ENCODE measurements around the gene DENND4B. TPM values are rescaled to one million over a fixed set of nuclear protein-coding genes. Genes with fewer than 3 reads are reported as not detected.

DENND4B gene
- total RNA-seq, 1 experiment from 2014 or later: 15.4 TPM

DNA sequence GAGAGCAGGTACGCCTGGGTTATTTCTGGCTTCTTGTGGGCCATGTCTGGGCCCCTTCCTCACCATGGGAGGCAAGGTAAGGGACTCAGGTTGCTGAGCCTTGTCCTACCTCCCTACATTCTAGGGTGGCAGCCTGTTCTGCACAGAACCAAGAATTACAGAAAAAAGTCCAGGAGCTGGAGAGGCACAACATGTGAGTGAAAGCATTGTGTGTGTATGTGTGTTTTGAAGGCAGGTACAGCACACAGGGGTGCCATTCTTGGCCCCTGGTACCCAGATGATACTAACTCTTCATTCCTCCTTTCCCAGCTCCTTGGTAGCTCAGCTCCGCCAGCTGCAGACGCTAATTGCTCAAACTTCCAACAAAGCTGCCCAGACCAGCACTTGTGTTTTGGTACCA, 26.6 kb upstream of the DENND4B start:
- no peak for DNase-seq (ENCODE audit: low read depth)

DNA sequence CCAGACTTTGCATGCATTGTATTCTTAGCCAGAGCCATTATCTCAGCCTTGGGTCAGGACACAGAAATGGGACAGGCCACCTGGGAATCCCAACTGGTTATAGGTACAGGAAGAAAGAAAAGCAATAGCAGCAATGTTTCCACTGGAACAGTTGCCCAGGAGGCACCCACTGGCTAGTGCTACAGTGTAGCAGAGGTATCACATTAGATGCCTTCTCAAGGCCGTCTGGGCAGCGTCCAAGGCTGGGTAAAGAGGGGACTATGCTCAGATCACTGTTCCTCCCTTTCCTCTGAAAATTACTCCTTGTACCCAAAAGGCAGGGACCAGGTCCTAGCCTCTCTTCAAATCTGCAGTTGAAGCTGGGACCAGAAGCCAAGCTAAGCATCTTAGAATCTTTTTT, 23.8 kb upstream of the DENND4B start:
- no peak for DNase-seq (ENCODE audit: low read depth)

DNA sequence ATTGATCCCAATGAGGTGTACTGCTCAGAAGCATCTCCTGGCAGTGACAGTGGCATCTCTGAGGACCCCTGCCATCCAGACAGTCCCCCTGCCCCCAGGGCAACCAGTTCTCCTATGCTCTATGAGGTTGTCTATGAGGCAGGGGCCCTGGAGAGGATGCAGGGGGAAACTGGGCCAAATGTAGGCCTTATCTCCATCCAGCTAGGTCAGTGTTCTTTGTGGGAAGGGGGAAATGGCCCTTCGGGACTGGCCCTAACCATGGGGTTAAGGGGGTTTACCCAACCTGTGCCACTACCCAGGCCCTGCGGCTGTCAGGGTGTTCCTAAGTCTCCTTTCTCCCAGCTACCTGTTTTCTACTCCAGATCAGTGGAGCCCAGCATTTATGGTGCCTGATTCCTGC, 22.5 kb upstream of the DENND4B start:
- no peak for DNase-seq (ENCODE audit: low read depth)

DNA sequence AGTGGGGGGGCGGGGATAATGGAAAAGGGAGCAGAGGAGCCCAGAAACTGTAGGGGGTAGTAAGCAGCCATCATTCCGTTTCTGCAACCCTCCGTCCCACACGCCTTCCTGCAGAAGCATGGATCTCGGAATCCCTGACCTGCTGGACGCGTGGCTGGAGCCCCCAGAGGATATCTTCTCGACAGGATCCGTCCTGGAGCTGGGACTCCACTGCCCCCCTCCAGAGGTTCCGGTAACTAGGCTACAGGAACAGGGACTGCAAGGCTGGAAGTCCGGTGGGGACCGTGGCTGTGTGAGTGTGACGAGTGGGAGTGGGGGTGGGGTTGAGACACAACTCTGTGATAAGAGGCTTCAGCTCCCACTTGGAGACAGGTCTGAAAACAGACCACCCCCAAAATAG, 21.9 kb upstream of the DENND4B start:
- no peak for DNase-seq (ENCODE audit: low read depth)

DNA sequence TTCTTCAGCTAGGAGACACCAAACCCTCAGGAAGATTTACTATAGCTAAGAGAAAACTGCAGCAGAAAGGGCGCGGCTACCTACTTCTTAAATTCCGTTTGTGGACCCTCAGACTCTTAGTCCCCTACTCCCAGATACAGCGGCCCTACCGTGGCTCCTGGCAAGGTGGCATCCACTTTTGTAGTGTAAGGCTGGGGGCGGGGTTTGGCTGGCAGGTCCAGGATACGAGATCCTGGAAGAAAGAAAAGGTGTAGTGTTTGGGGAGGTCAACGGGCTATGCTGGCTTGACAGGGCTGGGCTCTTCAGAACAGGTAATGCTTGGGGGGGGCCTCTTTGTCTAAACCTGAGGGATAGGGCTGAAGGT, 21.5 kb upstream of the DENND4B start:
- no peak for DNase-seq (ENCODE audit: low read depth)

DNA sequence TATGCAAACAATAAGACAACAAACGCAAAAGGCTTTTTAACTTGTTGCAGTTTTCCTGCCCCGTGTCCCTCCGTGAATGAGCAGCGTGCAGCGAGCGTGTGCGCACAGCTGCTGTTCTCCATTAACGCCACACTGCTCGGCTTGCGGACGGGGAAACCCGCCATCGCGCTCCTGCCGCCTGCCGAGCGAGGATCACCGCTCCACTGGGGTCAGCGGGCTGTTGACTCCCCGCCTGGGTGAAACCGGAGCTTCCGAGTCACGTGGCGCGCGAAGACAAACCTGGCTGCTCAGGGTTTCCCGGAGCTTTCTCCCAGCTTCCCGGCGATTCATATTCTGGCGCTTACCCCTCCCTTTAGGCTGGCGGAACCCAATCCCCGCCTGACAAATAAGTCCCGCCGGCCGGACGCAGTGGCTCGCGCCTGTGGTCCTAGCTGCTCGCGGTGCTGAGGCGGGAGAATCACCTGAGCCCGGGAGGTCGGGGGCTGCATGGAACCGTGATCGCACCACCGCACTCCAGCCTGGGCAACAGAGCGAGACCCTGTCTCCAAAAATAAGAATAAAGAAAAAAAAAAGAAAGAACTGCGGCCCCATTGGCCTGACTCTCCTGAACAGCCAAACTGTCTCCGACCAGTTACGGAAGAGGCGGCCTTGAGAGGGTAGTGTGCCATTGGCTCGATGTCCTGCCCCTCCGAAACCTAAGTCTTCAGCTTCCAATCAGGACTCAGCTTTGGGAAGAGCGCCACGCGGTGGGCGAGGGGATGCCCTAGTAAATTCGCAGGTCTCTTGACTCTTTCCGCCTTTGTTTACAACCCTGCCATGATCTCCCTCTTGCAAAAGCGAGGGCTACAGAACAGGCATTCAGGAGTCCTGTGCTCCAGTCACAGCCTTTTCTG, 20.8 kb upstream of the DENND4B start, which contains the start of gene CREB3L4:
Gene CREB3L4 (plus strand): TSS at position 796 of the 893 bp plus-strand sequence. CDS start 624 bp downstream, outside the sequence.
- DNase-seq (ENCODE audit: low read depth): peak; percentile 96

DNA sequence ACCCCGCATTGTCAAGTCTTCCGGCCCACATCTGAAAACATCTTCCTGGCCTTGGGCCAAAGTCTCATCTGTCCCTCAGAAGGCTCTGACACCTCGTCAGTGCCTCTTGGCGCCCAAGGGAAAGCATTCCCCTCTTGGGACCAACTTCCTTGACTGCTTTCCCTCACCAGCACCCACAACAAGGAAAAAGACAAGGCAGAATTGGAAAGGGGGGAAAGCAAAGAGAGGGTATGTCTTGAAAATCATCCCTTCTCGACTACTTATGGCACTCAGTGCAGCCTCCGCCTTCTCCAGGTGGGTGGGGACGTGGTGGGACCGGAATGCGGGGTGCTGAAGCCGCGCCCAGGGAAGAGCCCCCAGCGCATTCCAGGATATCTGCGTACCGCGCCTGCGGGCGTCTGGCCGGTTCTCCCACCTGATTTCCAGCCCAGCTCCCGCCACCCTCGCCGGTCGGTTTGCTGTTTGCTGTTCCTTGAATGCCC, 17.4 kb upstream of the DENND4B start:
- DNase-seq (ENCODE audit: low read depth): no peak

DNA sequence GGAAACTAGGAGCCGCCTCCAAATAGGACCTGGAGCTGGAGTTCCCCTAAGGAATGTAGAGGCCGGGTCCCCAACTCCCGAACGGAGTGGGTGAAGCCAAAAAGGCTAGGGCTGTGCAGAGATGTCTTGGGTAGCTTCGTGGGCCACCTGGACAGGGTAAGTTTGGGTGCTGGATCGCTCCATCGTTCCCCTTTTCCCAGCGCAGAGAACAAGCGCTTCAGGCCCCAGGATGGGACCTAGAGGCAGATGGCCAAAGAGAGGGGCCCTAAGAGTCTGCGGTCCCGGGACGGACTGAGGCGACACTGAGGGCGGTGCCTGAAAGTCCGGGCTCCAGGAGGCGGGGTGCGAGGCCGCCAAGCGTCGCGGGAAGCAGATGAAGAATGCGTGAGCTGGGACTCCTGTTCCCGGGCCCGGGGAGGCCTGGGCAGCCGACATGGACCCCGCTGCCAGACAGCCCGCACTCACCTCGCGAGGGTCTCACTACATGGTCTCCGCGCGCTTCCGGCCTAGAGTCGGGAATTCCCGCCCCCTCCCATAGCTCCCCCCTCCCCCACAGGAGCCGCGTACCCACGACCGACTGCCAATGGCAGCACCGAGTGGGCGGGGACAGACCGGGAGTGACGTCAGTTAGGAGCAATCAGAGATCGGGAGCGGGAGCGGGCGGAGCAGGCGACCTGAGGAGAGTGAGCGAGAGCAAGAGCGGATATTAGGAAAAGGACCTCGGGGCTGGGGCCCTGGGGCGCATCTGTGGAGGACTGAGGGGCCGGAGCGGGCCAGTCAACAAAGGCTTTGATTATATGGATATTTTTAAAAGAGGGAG, 16.7 kb upstream of the DENND4B start, which contains the start of gene SLC39A1:
Gene SLC39A1 (minus strand): TSS at position 508 of the 820 bp plus-strand sequence. CDS start 822 bp downstream, outside the sequence.
- DNase-seq (ENCODE audit: low read depth): peak; percentile 94

DNA sequence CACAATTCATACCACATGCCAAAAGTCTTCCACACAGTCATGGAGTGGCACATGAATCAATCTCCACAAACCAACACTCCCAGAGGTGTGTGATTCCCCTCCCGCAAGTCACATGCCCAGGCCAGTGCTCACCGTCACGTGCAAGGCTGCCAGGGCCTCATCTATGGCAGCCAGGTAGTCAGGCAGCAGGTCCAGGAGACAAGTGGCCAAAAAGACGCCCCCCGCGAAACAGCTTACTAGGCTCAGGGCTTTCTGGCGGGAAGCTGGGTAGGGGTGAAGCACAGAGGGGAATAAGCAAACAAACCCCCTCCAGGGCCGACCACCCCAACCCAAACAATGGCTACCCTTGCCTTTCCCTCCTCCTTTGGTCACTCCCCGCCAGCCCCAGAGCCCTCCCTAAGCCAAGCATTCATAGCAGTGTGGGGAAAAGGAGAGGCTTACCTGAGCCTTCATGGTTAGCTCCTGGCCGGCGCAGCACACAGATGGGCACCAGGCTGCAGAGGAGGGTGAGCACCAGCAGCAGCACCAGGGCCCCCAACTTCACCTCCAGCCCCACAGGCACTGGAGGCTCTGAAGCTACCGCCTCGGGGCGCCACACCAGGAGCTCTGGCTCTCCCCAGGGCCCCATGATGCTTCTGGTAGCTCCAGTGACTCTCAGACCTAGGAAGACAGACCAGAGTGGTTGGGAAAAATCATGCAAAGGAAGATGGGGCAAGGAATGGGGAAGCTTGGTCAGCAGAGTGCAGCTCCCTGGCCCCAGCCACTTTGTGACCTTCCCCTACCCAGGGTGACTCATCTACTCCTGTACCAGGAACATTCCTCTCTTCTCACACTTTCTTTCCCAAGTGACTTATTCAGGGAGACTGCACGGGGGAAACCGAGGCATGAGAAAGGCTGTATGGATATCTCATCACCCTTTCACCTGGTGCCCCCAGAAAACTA, 15.8 kb upstream of the DENND4B start:
- DNase-seq (ENCODE audit: low read depth): peak; percentile 68

DNA sequence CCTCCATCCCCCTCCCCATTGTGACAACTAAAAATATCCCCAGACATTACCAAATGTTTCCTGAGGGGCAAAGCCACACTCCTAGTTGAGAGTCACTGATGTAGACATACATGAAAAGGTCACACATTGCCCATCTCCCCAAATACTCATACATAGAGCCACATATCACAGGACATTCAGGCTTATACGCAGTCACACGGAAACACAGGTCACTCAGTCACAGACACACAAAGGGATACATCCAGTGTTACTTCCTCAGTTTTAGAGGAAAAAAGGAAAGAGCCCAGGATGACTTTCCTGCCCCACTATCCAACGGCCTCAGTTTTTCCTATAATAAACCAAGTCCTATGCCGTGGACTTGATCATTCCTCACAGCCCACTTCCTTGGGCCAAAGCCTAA, 14.9 kb upstream of the DENND4B start:
- DNase-seq (ENCODE audit: low read depth): no peak

DNA sequence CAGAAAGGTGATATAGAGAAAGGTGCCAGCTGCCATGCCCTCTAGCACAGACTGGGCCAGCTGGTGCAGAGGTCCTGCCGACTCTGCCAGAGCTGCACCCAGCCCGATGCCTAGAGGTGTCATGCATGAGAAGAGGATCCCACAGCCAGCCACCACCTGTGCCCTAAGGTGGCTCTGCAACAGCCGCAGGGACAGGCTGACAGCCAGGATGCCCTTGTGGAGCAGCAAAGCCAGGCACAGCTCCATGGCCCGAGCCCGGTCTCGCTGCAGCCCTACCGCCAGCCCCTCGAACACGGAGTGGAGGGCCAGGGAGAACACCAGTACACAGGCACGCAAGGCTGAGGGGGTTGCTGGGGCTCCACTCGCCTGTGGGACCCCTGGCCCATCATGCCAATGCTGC, 13.7 kb upstream of the DENND4B start:
- no peak for DNase-seq (ENCODE audit: low read depth)

DNA sequence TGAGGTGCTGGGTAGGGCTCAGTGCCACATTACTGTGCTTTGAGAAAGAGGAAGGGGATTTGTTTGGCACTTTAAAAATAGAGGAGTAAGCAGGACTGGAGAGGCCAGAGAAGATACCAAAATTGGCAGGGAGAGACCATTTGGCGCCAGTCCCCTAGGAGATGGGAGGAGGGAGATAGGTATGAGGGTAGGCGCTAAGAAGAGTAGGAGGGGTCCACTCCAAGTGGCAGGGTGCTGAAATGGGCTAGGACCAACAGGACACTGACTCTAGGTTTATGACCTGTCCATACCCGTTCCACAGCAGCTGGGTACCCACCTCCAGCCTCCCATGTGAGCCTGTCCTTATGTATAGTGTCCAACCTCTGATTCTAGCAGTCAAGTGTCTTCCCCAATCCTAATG, 12.9 kb upstream of the DENND4B start:
- DNase-seq (ENCODE audit: low read depth): no peak

DNA sequence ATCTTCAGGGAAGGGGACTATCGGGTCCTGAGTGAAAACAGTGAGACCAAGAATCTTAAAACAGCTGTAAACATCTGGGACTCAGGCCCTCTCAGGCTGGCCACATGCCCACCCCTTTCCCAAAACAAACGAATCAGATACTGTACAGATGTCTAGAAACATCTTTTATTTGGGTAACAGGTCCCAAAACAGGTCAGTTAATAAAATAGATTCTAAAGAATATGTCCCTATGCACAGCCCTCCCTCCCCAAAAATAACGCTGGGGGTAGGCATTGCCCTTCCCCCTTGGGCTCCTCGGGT, 12.4 kb upstream of the DENND4B start:
- no peak for DNase-seq (ENCODE audit: low read depth)

DNA sequence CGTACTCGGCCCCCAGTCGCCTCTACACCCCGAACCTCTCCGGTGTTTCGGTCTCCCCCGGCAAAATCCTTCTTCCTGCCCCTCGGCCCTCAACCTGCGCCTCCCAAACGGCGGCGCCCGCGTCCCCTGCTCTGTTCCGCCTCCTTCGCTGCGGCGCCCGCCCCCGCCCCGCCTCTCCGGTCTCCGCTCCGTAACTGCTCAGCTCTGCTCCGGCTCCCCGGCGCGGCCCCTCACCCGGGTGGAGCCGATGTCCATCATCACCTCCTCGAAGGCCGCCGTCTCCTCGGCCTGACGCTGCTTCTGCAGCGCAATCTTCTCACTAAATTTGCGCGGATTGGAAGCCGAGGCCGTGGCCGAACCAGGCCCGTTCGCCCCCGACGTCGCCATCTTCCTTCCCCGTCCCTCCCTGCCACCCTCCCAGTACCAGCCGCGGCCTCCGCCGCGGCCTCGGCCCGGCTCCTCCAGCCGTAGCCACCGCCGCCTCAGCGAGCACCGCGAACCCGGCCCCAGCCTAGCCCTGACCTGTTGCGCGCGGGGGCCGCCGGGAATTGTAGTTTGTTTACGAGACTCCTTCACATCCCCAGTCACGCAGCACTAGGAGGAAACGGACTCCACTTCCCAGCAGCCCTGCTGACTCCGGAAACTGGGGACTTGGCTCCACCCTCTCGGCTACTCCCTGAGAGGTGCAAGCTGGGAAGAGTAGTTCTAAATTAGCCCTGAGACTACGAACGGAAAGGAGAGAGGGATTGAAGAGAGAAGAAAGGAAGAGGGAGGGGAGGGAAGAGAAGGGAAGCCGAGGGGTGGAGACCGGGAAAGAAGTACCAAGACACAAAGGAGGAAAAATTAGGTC, 11.8 kb upstream of the DENND4B start, which contains the start of gene CRTC2:
Gene CRTC2 (minus strand): TSS at position 502 of the 850 bp plus-strand sequence. CDS start 115 bp downstream, at position 387.
- peak; percentile 98 for DNase-seq (ENCODE audit: low read depth)

DNA sequence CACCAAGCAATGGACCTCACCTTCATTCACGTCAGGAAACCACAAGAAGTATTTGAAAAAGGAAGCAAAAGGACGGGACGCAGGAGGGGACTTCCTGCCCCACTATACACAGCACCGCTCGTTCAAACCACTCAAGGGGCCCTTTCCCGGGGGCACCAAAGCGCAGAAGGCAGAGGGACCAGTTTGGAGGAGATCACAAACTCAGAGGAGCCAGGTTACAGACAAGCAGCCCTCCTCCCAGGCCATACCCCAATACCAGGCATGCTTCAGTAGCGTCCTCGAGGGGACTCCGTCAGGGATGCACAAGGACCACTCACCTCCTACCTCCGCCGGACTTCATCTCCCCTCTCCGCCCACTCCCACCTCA, 11.2 kb upstream of the DENND4B start:
- peak; percentile 8 for DNase-seq (ENCODE audit: low read depth)

DNA sequence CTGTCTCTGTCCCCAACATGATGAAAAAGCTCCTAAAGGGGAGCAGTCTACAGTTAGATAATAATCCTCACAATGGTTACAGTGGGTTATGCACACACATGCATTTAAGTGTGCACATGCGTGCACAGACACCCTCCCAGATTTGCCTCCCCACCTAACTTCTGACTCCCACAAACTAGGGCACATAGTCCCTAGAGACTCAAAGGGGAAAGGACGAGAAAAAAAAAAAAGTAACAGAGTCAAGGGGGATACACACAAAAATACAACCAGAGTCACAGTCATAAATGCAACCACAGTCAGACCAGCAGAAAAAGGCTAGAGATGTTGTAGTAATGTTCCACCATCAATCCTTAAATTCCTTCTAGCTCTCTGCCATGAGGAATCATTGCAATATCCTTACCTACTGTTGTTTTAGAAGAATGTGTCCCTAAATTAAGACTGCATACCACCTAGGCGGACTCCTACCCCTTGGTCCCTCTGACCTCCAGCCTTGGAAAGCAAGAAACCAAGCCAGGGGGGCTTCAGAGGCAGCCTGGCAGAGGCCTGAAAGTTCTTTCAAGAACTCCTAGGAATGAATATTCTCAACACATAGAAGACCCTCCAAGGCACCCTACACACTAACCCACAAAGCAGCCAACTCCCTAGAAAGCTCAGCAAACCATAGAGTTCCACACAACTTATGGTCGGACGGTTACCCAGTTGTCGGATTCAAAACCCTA, 10.6 kb upstream of the DENND4B start:
- no peak for DNase-seq (ENCODE audit: low read depth)

DNA sequence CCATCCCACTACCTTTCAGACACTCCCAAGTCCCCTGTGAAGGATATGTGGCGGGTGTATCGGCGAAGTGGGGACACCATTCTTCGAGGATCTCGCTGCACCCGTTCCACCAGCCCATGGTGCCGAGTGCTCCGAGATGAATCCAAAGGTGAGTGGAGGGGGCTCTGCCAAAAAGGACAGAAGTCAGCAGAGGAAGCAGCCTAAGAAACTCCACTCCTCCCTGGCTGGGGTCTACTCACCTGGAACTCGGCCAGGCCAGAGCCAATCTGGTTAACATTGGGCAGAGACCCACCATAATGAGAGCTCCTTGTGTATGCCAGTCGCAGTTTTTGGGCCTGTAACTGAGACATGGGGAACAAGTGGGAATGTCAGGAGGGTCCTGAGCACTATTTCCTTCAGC, 8.3 kb upstream of the DENND4B start:
- DNase-seq (ENCODE audit: low read depth): no peak

DNA sequence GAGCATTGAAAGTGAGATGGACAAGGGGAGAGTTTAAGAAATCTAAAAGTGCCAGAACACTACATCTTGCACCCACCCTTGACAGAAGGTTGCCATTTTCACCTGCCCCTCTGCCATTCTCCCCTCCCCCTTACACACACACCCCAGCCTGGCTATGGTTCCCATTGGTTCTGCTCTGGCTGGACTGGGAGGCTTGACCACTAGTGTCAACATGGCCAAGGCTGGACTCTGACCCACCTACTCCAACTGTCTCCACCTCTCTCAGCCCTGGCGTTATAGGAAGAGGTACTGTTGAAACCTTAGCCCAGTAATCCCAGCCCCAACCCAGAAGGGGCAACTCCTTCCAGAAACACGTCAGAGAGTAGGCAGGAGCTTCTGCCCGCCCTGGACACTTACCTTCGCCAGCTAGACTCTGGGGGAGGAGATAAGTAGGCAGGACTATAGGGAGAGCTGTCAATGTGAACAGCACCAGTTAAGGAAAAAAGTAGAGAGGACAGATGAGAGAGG, 7.4 kb upstream of the DENND4B start:
- no peak for DNase-seq (ENCODE audit: low read depth)

DNA sequence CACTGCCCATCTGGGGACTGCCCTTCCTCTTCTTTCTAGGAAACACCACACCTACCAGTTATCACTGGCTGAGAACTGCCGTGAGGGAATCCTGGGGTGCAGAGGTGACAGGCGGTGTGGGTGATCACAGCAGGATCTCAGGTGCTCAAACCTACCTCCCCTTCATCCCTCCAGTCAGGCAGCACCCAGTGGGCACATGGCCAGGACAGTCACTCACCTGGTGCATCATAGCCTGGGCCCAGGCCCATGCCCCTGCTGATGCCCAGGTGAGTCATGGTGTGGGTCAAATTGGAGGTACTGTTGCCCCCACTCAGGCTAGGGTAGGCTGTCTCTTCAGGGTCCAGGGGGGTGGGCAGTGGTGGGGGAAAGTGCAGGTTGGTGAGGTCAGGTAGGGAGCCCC, 5.3 kb upstream of the DENND4B start:
- no peak for DNase-seq (ENCODE audit: low read depth)

DNA sequence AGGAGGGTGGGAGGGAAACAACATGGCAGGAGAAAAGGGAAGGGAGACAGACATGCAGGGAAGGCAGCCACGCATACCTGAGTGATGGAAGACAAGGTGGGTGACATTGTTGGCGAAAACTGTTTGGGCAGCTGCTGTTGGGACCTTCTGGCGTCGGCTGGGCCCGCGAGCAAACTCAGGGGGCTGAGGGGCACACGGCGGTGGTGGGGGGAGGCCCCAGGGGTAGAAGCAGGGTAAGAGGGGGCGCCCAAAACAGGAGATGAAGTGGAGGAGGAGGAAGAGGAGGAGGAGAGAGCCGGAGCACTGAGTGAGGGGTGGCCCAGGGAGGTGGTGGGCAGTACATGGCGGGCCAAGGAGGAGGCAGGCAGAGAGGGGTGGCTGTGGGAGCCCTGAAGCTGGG, 4.7 kb upstream of the DENND4B start:
- DNase-seq (ENCODE audit: low read depth): no peak

Measured in LHCN-M2 (cell line).